K562 (cell line): Measurements from ENCODE around the gene HTR4. TPM values are rescaled to one million over a fixed set of nuclear protein-coding genes. Genes with fewer than 3 reads are reported as not detected.

Source experiments
- CBX3 ChIP-seq, 2 experiments: IDR thresholded peaks; 1 replicate in 1 of 2; 2 replicates in 1 of 2; pipeline ENCODE4 v1.6.1; 2012; ENCODE audit warnings: inconsistent platforms in 2 of 2, low read length in 2 of 2, borderline replicate concordance in 1 of 2, control low read depth in 1 of 2
- CBX5 ChIP-seq: IDR thresholded peaks from 2 replicates; pipeline ENCODE4 v1.6.1; 2014; ENCODE audit warnings: low read depth, borderline replicate concordance
- CCNT2 ChIP-seq: IDR thresholded peaks from 2 replicates; pipeline ENCODE4 v1.6.1; 2011; ENCODE audit warnings: borderline replicate concordance, low read depth, mild to moderate bottlenecking, moderate library complexity, mixed read lengths, low read length; ENCODE audit not compliant: insufficient read length; ENCODE audit errors: extremely low read depth
- EWSR1 ChIP-seq: fragments of 450-650 bp; IDR thresholded peaks from 2 replicates; pipeline ENCODE4 v1.6.1; 2018; ENCODE audit warnings: borderline replicate concordance, mild to moderate bottlenecking, low read depth, moderate library complexity; ENCODE audit not compliant: partially characterized antibody
- GTF2A2 ChIP-seq: IDR thresholded peaks from 2 replicates; pipeline ENCODE4 v1.6.1; 2016; ENCODE audit warnings: mild to moderate bottlenecking, missing genetic modification characterization, missing compliant biosample characterization
- HDAC1 ChIP-seq, 2 experiments: fragments of 450-650 bp; IDR thresholded peaks; 2 replicates each; pipeline ENCODE4 v1.6.1; 2016 to 2017; ENCODE audit warnings: inconsistent platforms in 1 of 2, mild to moderate bottlenecking in 1 of 2, moderate library complexity in 1 of 2
- KLF6 ChIP-seq: fragments of 250-450 bp; sonication (Bioruptor Pico); IDR thresholded peaks from 2 replicates; pipeline ENCODE4 v1.4.0; 2020; ENCODE audit warnings: mild to moderate bottlenecking, moderate library complexity, borderline replicate concordance
- LEF1 ChIP-seq: fragments of 450-650 bp; IDR thresholded peaks from 2 replicates; pipeline ENCODE4 v1.6.1; 2016; ENCODE audit warnings: mild to moderate bottlenecking
- PHTF2 ChIP-seq: fragments of 250-450 bp; sonication (Bioruptor Pico); IDR thresholded peaks from 2 replicates; pipeline ENCODE4 v1.5.0; 2021; ENCODE audit warnings: mild to moderate bottlenecking
- POLR3A ChIP-seq: IDR thresholded peaks from 2 replicates; pipeline ENCODE4 v1.6.1; 2011; ENCODE audit warnings: borderline replicate concordance, mild to moderate bottlenecking, moderate library complexity; ENCODE audit not compliant: insufficient read length, insufficient read depth; ENCODE audit errors: extremely low read depth
- SAFB ChIP-seq: fragments of 200-400 bp; formaldehyde crosslinking; IDR thresholded peaks from 2 replicates; pipeline ENCODE4 v1.6.1; 2017; ENCODE audit warnings: low read depth, low read length, borderline replicate concordance
- SREBF1 ChIP-seq: fragments of 150-350 bp; IDR thresholded peaks from 2 replicates; pipeline ENCODE4 v1.6.1; 2014; ENCODE audit warnings: antibody characterized with exemption, low read depth, low read length, borderline replicate concordance
- TRIM24 ChIP-seq, 2 experiments: fragments of 450-650 bp; IDR thresholded peaks; 2 replicates each; pipeline ENCODE4 v1.6.1; 2016
- ZNF696 ChIP-seq: fragments of 250-450 bp; sonication (Bioruptor Pico); conservative IDR thresholded peaks from 2 replicates; pipeline ENCODE4 v1.4.0; 2020; ENCODE audit warnings: mild to moderate bottlenecking, moderate library complexity
- ZNF699 ChIP-seq: fragments of 250-450 bp; sonication (Bioruptor Pico); IDR thresholded peaks from 2 replicates; pipeline ENCODE4 v1.8.0; 2021; ENCODE audit warnings: mild to moderate bottlenecking, moderate library complexity; ENCODE audit not compliant: insufficient replicate concordance
- ZNF778 ChIP-seq: fragments of 450-650 bp; formaldehyde crosslinking; IDR thresholded peaks from 2 replicates; pipeline ENCODE4 v1.4.0; 2020; ENCODE audit warnings: mild to moderate bottlenecking, moderate library complexity
- polyA plus RNA-seq, 8 experiments: library from polyadenylated mRNA; depleted of rRNA in 4 of 8; stranded (reverse) in 5 of 8; unstranded in 3 of 8; fragments of >200 nt; fragmentation: Nextera tagmentation in 2 of 8; fragmentation: Illumina TruSeq in 1 of 8; extraction: Ambion mirVana in 2 of 8; extraction: Trizol in 1 of 8; gene quantifications; 2 replicates each; pipeline versions ENCODE4 v1.2.1 to v1.2.3, GENCODE V29; 2011 to 2014; ENCODE audit warnings: inconsistent platforms in 1 of 8, missing spikeins in 1 of 8
- total RNA-seq, 7 experiments: library from RNA; depleted of rRNA in 6 of 7; stranded (reverse); fragments of >200 nt in 6 of 7; fragmentation: Illumina TruSeq in 2 of 7; extraction: Trizol in 2 of 7; gene quantifications; 2 replicates each; pipeline versions ENCODE4 v1.2.1 to v1.2.3, GENCODE V29; 2011 to 2021; ENCODE audit warnings: low replicate concordance in 1 of 7
- TF ChIP-seq, protein P1 (sequence below): fragments of 450-650 bp; IDR thresholded peaks from 2 replicates; pipeline ENCODE4 v1.6.1; 2018; ENCODE audit not compliant: partially characterized antibody
- TF ChIP-seq, protein P2 (sequence below): IDR thresholded peaks from 2 replicates; pipeline ENCODE4 v1.6.1; 2011; ENCODE audit not compliant: insufficient read length; ENCODE audit errors: extremely low read depth
- TF ChIP-seq, protein P3 (sequence below): fragments of 250-450 bp; sonication (Bioruptor Pico); IDR thresholded peaks from 2 replicates; pipeline ENCODE4 v1.8.0; 2021; ENCODE audit warnings: moderate library complexity, mild to moderate bottlenecking, inconsistent platforms
- TF ChIP-seq, protein P4 (sequence below): fragments of 250-450 bp; sonication (Bioruptor Pico); IDR thresholded peaks from 2 replicates; pipeline ENCODE4 v1.4.0; 2020; ENCODE audit warnings: mild to moderate bottlenecking

Gene HTR4
- total and polyA plus RNA-seq, 9 of the 15 experiments (the other 6 are each of a cell fraction or from before 2014, with no cell fraction given), result 0.13 TPM; not detected in 8

DNA sequence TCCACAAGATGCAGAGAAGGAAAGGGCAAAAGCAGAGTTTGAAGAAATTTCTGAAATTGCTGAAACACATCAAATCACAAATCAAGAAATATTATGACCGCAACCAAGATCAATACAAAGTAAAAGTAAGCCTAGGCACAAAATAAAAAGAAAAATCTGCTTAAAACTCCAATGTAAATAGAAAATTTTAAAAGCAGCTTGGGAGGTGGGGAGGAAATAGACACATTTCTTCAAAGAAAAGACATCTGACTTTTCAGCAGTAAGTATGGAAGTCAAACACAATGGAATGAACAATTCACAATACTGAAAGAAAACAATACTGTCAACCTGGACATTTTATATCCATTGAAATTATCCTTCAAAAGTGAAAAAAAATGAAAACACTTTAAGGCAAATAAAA is 55.1 kb downstream of the HTR4 start (continued):
- TF ChIP-seq, protein P1, sequence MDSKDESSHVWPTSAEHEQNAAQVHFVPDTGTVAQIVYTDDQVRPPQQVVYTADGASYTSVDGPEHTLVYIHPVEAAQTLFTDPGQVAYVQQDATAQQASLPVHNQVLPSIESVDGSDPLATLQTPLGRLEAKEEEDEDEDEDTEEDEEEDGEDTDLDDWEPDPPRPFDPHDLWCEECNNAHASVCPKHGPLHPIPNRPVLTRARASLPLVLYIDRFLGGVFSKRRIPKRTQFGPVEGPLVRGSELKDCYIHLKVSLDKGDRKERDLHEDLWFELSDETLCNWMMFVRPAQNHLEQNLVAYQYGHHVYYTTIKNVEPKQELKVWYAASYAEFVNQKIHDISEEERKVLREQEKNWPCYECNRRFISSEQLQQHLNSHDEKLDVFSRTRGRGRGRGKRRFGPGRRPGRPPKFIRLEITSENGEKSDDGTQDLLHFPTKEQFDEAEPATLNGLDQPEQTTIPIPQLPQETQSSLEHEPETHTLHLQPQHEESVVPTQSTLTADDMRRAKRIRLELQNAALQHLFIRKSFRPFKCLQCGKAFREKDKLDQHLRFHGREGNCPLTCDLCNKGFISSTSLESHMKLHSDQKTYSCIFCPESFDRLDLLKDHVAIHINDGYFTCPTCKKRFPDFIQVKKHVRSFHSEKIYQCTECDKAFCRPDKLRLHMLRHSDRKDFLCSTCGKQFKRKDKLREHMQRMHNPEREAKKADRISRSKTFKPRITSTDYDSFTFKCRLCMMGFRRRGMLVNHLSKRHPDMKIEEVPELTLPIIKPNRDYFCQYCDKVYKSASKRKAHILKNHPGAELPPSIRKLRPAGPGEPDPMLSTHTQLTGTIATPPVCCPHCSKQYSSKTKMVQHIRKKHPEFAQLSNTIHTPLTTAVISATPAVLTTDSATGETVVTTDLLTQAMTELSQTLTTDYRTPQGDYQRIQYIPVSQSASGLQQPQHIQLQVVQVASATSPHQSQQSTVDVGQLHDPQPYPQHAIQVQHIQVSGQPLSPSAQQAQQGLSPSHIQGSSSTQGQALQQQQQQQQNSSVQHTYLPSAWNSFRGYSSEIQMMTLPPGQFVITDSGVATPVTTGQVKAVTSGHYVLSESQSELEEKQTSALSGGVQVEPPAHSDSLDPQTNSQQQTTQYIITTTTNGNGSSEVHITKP, result no peak
- TF ChIP-seq EWSR1, result no peak
- peak; percentile 16; the same call in 1 of the 2 replicates for TF ChIP-seq LEF1
- TF ChIP-seq SREBF1, result no peak
- no peak for TF ChIP-seq SAFB
- TF ChIP-seq, protein P2, sequence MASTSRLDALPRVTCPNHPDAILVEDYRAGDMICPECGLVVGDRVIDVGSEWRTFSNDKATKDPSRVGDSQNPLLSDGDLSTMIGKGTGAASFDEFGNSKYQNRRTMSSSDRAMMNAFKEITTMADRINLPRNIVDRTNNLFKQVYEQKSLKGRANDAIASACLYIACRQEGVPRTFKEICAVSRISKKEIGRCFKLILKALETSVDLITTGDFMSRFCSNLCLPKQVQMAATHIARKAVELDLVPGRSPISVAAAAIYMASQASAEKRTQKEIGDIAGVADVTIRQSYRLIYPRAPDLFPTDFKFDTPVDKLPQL, result no peak
- no peak for TF ChIP-seq POLR3A
- TF ChIP-seq, protein P3, sequence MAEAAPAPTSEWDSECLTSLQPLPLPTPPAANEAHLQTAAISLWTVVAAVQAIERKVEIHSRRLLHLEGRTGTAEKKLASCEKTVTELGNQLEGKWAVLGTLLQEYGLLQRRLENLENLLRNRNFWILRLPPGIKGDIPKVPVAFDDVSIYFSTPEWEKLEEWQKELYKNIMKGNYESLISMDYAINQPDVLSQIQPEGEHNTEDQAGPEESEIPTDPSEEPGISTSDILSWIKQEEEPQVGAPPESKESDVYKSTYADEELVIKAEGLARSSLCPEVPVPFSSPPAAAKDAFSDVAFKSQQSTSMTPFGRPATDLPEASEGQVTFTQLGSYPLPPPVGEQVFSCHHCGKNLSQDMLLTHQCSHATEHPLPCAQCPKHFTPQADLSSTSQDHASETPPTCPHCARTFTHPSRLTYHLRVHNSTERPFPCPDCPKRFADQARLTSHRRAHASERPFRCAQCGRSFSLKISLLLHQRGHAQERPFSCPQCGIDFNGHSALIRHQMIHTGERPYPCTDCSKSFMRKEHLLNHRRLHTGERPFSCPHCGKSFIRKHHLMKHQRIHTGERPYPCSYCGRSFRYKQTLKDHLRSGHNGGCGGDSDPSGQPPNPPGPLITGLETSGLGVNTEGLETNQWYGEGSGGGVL, result no peak
- no peak for TF ChIP-seq PHTF2 (CRISPR knock-in tag)
- 0 out of 4 replicates have a peak, but pooled peaks of 1 of the 2 experiments have one; percentile 28 for TF ChIP-seq HDAC1 (IDR thresholded peaks at IDR 0.05)
- peak; percentile 77 for TF ChIP-seq CBX5
- TF ChIP-seq ZNF696 (CRISPR knock-in tag), result no peak
- no peak for TF ChIP-seq CCNT2
- TF ChIP-seq, protein P4, sequence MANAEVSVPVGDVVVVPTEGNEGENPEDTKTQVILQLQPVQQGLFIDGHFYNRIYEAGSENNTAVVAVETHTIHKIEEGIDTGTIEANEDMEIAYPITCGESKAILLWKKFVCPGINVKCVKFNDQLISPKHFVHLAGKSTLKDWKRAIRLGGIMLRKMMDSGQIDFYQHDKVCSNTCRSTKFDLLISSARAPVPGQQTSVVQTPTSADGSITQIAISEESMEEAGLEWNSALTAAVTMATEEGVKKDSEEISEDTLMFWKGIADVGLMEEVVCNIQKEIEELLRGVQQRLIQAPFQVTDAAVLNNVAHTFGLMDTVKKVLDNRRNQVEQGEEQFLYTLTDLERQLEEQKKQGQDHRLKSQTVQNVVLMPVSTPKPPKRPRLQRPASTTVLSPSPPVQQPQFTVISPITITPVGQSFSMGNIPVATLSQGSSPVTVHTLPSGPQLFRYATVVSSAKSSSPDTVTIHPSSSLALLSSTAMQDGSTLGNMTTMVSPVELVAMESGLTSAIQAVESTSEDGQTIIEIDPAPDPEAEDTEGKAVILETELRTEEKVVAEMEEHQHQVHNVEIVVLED (CRISPR knock-in tag), result no peak
- no peak for TF ChIP-seq ZNF778 (CRISPR knock-in tag)
- peak in 1 of 2 experiments; percentile 98; a peak in 2 of 3 replicates for TF ChIP-seq CBX3 (IDR thresholded peaks at IDR 0.05; ENCODE audit: borderline replicate concordance in 1 of 2, low read length in 2 of 2)
- TF ChIP-seq ZNF699 (CRISPR knock-in tag), result no peak
- TF ChIP-seq TRIM24 (IDR thresholded peaks at IDR 0.05), result peak; percentile 64 to 76; a peak in 3 of 4 replicates
- no peak for TF ChIP-seq KLF6
- no peak for TF ChIP-seq GTF2A2
